Activated CD8-positive, alpha-beta T cell treated with anti-CD3 and anti-CD28 coated beads, Interleukin-2, amount 10 ng/mL, durations not matched to agents 7 days and 5 days (primary cell): ENCODE measurements around the gene PODN. TPM values are rescaled to one million over a fixed set of nuclear protein-coding genes. Genes with fewer than 3 reads are reported as not detected.

Source experiments
- total RNA-seq, 2 experiments: library from RNA; stranded (reverse); gene quantifications; one replicate each; pipeline ENCODE4 v1.2.3, GENCODE V29; 2021

Gene PODN
- total RNA-seq, 2 experiments from 2014 or later = not detected

Other genes with a start within 250 kb of the PODN start
- under 1 TPM; 0.13 to 0.16 TPM for gene ZYG11A, start 219.5 kb upstream of the PODN start, total RNA-seq
- gene ECHDC2, start 140.5 kb upstream of the PODN start, total RNA-seq = 10 to 100 TPM; 30.0 to 35.3 TPM
- 10 to 100 TPM; 87.2 to 95.9 TPM for gene SCP2, start 134.9 kb upstream of the PODN start, total RNA-seq
- gene SLC1A7, start 80.4 kb downstream of the PODN start, total RNA-seq = not detected
- gene CPT2, start 134.6 kb downstream of the PODN start, total RNA-seq = 10 to 100 TPM; 11.6 to 12.7 TPM
- gene CZIB, start 158.4 kb downstream of the PODN start, total RNA-seq = 10 to 100 TPM; 44.3 to 45.5 TPM
- gene MAGOH, start 176.3 kb downstream of the PODN start, total RNA-seq = 10 to 100 TPM; 83.1 to 85.2 TPM